Measurements from ENCODE around the gene NPTXR. TPM values are rescaled to one million over a fixed set of nuclear protein-coding genes. Genes with fewer than 3 reads are reported as not detected.

The NPTXR gene
- total and polyA plus RNA-seq, 10 of the 15 experiments (the other 5 are each of a cell fraction or from before 2014, with no cell fraction given): 0.02 to 0.38 (median 0.07) TPM; not detected in 2

DNA sequence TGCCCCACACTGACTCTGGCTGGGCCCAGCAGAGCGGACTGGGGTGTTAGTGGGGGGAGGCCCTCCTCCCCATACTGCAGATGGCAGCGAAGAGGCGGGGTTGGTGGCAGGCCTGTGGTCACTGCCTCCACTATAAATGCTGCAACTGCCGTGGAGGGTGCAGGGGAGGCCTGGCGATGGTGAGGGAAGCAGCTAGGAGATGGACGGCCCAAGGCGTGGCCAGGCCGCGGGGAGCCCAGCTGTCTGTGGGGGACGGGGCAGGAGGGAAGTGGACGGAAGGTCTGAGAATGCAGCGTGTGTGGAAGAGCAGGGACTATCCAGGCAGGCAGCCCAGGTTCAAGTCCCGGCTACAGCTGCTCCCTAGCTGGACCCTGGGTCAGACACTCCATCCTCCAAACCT lies 68.2 kb downstream of the NPTXR start:
- Histone ChIP-seq H3K27me3 (replicated peaks in 1 of 2; ENCODE audit: control insufficient read depth in 2 of 2, insufficient read depth in 2 of 2, low read length in 1 of 2) (no peaks in the 10 kb centered on the region), H3K4me1 (ENCODE audit: control insufficient read depth, insufficient read depth, low read length) (no peaks in the 10 kb centered on the region), H3K36me3 (ENCODE audit: control insufficient read depth in 2 of 2, insufficient read depth in 2 of 2, low read length in 1 of 2) (no peaks in the 10 kb centered on the region), H3K4me3 (no peak overlapping the region), H3K79me2 (ENCODE audit: control insufficient read depth, insufficient read depth, low read length) (no peaks in the 10 kb centered on the region), H3K27ac (ENCODE audit: control insufficient read depth, insufficient read depth) (no peak overlapping the region), H3K9ac (ENCODE audit: control insufficient read depth, insufficient read depth, low read length) (no peak overlapping the region), H4K20me1 (ENCODE audit: control insufficient read depth, insufficient read depth) (no peaks in the 10 kb centered on the region), H3K9me3 (replicated peaks; ENCODE audit: control insufficient read depth, insufficient read depth, low read length) (no peaks in the 10 kb centered on the region), H2AFZ (ENCODE audit: control insufficient read depth, low read depth, low read length) (no peak overlapping the region), H3K4me2 (ENCODE audit: control insufficient read depth, insufficient read depth) (no peak overlapping the region)
- ATAC-seq (no peak; the same call in 1 of the 3 replicates), FAIRE-seq (no peak), DNase-seq (ENCODE audit: low read depth, low spot score) (no peak)
- SMC1A ChIA-PET (ENCODE audit: uncharacterized antibody, unreplicated experiment): no interaction called here
- TF ChIP-seq, protein P1, sequence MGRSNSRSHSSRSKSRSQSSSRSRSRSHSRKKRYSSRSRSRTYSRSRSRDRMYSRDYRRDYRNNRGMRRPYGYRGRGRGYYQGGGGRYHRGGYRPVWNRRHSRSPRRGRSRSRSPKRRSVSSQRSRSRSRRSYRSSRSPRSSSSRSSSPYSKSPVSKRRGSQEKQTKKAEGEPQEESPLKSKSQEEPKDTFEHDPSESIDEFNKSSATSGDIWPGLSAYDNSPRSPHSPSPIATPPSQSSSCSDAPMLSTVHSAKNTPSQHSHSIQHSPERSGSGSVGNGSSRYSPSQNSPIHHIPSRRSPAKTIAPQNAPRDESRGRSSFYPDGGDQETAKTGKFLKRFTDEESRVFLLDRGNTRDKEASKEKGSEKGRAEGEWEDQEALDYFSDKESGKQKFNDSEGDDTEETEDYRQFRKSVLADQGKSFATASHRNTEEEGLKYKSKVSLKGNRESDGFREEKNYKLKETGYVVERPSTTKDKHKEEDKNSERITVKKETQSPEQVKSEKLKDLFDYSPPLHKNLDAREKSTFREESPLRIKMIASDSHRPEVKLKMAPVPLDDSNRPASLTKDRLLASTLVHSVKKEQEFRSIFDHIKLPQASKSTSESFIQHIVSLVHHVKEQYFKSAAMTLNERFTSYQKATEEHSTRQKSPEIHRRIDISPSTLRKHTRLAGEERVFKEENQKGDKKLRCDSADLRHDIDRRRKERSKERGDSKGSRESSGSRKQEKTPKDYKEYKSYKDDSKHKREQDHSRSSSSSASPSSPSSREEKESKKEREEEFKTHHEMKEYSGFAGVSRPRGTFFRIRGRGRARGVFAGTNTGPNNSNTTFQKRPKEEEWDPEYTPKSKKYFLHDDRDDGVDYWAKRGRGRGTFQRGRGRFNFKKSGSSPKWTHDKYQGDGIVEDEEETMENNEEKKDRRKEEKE (IDR thresholded peaks at IDR 0.05): no peak
- no peak for TF ChIP-seq BACH1 (IDR thresholded peaks at IDR 0.05; ENCODE audit: borderline replicate concordance)
- TF ChIP-seq EZH2 (IDR thresholded peaks at IDR 0.05; ENCODE audit: borderline replicate concordance, control insufficient read depth, low read depth, low read length): no peak
- no peak for TF ChIP-seq TAF1 (IDR thresholded peaks at IDR 0.05; ENCODE audit: borderline replicate concordance, low read depth, low read length)
- TF ChIP-seq MTA3 (IDR thresholded peaks at IDR 0.05; ENCODE audit: borderline replicate concordance, low read length): no peak
- TF ChIP-seq POLR2AphosphoS5 (IDR thresholded peaks at IDR 0.05; ENCODE audit: low read length): no peak
- TF ChIP-seq BRCA1 (IDR thresholded peaks at IDR 0.05; ENCODE audit: low read depth, low read length): no peak
- no peak for TF ChIP-seq PAX5 (IDR thresholded peaks at IDR 0.05; ENCODE audit: borderline replicate concordance, low read depth, low read length)
- TF ChIP-seq SMAD5 (IDR thresholded peaks at IDR 0.05; ENCODE audit: low read depth): no peak
- TF ChIP-seq STAT3 (IDR thresholded peaks at IDR 0.05; ENCODE audit: low read depth, low read length): no peak
- TF ChIP-seq CBX3 (IDR thresholded peaks at IDR 0.05; ENCODE audit: borderline replicate concordance, low read depth): no peak
- no peak for TF ChIP-seq POLR2AphosphoS2 (IDR thresholded peaks at IDR 0.05; ENCODE audit: low read depth, low read length)
- BruUV-seq (replicated peaks): no TSS peak
- POLR2A ChIA-PET: no interaction called here
- CTCF ChIA-PET: interaction anchor here (0.8 kb wide), 1 partner anchor 10 kb away, joined by 3 read pairs; no protein-coding TSS in a partner anchor
- 48% methylated on average over 13 of the region's 13 CpGs for WGBS (ENCODE audit: insufficient coverage, insufficient replicate concordance, low lambda C conversion rate, missing lambda C conversion rate)
- in situ Hi-C loops (cut with MboI) (no loop called here), intact Hi-C loops (cut with micrococcal nuclease; ENCODE audit: unreplicated experiment) (no loop called here)
- RAD21 ChIA-PET (ENCODE audit: unreplicated experiment): no interaction called here

Data from GM12878 (cell line).